ENCODE data around the gene AKT3. TPM values are rescaled to one million over a fixed set of nuclear protein-coding genes. Genes with fewer than 3 reads are reported as not detected.

Gene AKT3
- total and polyA plus RNA-seq, 8 donors = 5.5 to 100 (median 13.8) TPM

- TF ChIP-seq, protein P1, sequence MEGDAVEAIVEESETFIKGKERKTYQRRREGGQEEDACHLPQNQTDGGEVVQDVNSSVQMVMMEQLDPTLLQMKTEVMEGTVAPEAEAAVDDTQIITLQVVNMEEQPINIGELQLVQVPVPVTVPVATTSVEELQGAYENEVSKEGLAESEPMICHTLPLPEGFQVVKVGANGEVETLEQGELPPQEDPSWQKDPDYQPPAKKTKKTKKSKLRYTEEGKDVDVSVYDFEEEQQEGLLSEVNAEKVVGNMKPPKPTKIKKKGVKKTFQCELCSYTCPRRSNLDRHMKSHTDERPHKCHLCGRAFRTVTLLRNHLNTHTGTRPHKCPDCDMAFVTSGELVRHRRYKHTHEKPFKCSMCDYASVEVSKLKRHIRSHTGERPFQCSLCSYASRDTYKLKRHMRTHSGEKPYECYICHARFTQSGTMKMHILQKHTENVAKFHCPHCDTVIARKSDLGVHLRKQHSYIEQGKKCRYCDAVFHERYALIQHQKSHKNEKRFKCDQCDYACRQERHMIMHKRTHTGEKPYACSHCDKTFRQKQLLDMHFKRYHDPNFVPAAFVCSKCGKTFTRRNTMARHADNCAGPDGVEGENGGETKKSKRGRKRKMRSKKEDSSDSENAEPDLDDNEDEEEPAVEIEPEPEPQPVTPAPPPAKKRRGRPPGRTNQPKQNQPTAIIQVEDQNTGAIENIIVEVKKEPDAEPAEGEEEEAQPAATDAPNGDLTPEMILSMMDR (IDR thresholded peaks at IDR 0.05) = no peak
- TF ChIP-seq POLR2AphosphoS5 (IDR thresholded peaks at IDR 0.05) = no peak
- no peak for TF ChIP-seq POLR2A (IDR thresholded peaks at IDR 0.05)
- no peak for TF ChIP-seq EP300 (IDR thresholded peaks at IDR 0.05)
- intact Hi-C loops (cut with DNase I; ENCODE audit: low total_unique reads) = no loop called here
- Histone ChIP-seq H3K4me3 (no peak overlapping the region), H3K27ac (no peak overlapping the region), H3K36me3 (no peaks in the 10 kb centered on the region), H3K27me3 (no peaks in the 10 kb centered on the region), H3K4me1 (no peaks in the 10 kb centered on the region), H3K9me3 (no peaks in the 10 kb centered on the region)
- no peak for DNase-seq
- 35 to 59% (median 41%) methylated on average over 2 of the region's 2 CpGs for WGBS, 5 donors
Observed at GRCh38 chr1:243765676-243766075, 84.4 kb downstream of the AKT3 start.

GRCh38 chr1:243763806-243764205 is 86.2 kb downstream of the AKT3 start:
- 69 to 79% (median 74%) methylated on average over 5 of the region's 5 CpGs for WGBS, 5 donors
- H3K27ac ChIP-seq = no peak overlapping the region
- intact Hi-C loops (cut with DNase I; ENCODE audit: low total_unique reads) = no loop called here

DNA sequence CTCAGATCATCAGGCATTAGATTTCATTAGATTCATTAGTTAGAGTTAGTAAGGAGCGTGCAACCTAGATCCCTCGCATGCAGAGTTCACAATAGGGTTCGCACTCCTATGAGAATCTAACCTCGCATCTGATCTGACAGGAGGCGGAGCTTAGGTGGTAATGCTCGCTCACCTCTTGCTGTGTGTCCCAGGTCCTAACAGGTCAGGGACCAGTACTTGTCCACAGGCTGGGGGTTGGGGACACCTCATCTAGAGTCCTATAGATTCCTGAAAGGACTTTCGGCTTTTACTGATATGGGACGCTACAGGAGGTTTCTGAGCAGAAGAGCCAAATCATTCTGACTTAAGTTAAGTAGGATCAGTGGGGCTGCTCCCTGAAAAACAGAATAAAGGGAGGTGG is 91.4 kb downstream of the AKT3 start:
- H3K9me3 ChIP-seq = no peaks in the 10 kb centered on the region
- H3K36me3 ChIP-seq = no peaks in the 10 kb centered on the region
- H3K27me3 ChIP-seq = no peaks in the 10 kb centered on the region
- TF ChIP-seq, protein P1 (IDR thresholded peaks at IDR 0.05) = no peak
- TF ChIP-seq POLR2AphosphoS5 (IDR thresholded peaks at IDR 0.05) (no peak), POLR2A (IDR thresholded peaks at IDR 0.05) (no peak), EP300 (IDR thresholded peaks at IDR 0.05) (no peak)
- WGBS, 5 donors = 85 to 93% (median 90%) methylated on average over 8 of the region's 8 CpGs
- H3K27ac ChIP-seq = no peak overlapping the region
- intact Hi-C loops (cut with DNase I; ENCODE audit: low total_unique reads) = no loop called here
- no peak overlapping the region for H3K4me3 ChIP-seq
- peaks cover 0 to 6% (median 1%) of the 10 kb centered on the region in 4 donors for H3K4me1 ChIP-seq
- DNase-seq = no peak

More at GRCh38 chr1:243763806-243764205, 86.2 kb downstream of the AKT3 start:
- DNase-seq = no peak
- Histone ChIP-seq H3K9me3 (no peaks in the 10 kb centered on the region), H3K4me1 (peaks cover 0 to 3% (median 0%) of the 10 kb centered on the region in 4 donors), H3K27me3 (no peaks in the 10 kb centered on the region), H3K36me3 (no peaks in the 10 kb centered on the region), H3K4me3 (no peak overlapping the region)
- TF ChIP-seq EP300 (IDR thresholded peaks at IDR 0.05) (no peak), POLR2A (IDR thresholded peaks at IDR 0.05) (no peak), POLR2AphosphoS5 (IDR thresholded peaks at IDR 0.05) (no peak)
- TF ChIP-seq, protein P1 (IDR thresholded peaks at IDR 0.05) = no peak

DNA sequence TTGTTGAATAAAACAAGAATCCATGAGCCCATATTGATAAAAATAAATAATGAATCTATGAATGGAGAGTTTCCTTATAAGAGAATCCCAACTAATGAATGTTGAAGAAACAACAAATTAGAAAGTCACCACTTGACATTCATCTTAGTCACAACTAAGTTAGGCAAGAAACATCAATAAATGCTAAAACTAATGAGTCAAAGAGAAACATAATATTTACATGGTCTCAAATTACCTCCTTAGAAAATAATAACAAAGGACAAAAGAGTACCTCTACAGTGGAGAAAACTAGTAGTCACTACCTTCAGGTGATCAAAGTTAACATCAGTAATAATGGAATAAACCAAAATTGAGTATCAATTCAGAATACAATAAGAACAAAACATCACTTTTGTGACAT is 93.5 kb downstream of the AKT3 start:
- H3K4me1 ChIP-seq = peaks cover 0 to 6% (median 2%) of the 10 kb centered on the region in 4 donors
- H3K27ac ChIP-seq = no peak overlapping the region
- TF ChIP-seq POLR2A (IDR thresholded peaks at IDR 0.05) = no peak
- DNase-seq = no peak
- H3K4me3 ChIP-seq = no peak overlapping the region
- H3K9me3 ChIP-seq = no peaks in the 10 kb centered on the region
- H3K36me3 ChIP-seq = no peaks in the 10 kb centered on the region
- no peaks in the 10 kb centered on the region for H3K27me3 ChIP-seq
- intact Hi-C loops (cut with DNase I; ENCODE audit: low total_unique reads) = no loop called here

DNA sequence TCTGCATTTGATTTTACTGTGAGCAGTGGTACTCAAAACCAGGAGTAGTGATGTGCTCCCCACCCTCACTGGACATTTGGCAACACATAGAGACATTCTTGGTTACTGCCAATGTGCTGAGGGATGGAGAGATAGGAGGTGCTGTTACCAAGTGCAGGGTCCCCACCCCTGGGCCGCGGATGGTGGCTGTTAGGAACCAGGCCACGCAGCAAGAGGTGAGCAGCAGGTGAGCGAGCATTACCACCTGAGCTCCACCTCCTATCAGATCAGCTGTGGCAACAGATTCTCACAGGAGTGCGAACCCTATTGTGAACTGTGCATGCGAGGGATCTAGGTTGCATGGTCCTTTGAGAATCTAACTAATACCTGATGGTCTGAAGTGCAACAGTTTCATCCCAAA is 95.7 kb downstream of the AKT3 start:
- H3K4me1 ChIP-seq = peaks cover 0 to 7% (median 3%) of the 10 kb centered on the region in 4 donors
- no peak for DNase-seq
- 81 to 96% (median 83%) methylated on average over 6 of the region's 6 CpGs for WGBS, 5 donors
- H3K4me3 ChIP-seq = no peak overlapping the region
- no peak overlapping the region for H3K27ac ChIP-seq
- H3K36me3 ChIP-seq = no peaks in the 10 kb centered on the region
- no peaks in the 10 kb centered on the region for H3K9me3 ChIP-seq
- no peak for TF ChIP-seq POLR2A (IDR thresholded peaks at IDR 0.05)
- no peak for TF ChIP-seq POLR2AphosphoS5 (IDR thresholded peaks at IDR 0.05)
- TF ChIP-seq, protein P1 (IDR thresholded peaks at IDR 0.05) = no peak
- TF ChIP-seq EP300 (IDR thresholded peaks at IDR 0.05) = no peak
- no peaks in the 10 kb centered on the region for H3K27me3 ChIP-seq
- intact Hi-C loops (cut with DNase I; ENCODE audit: low total_unique reads) = no loop called here
